Cerebellar cortex (tissue), 1 donor: ENCODE data around the gene SPCS1.
"Not testable (repeated sequence)": the region's sequence is repeated elsewhere in the genome, so short reads cannot be mapped to it uniquely, and the experiment has no call there.

Source experiments
- DNase-seq: peaks from one replicate; pipeline ENCODE4 v3.0.0-alpha.2; 2015; ENCODE audit warnings: low spot score

SPCS1 gene

GRCh38 chr3:52705688-52706686 lies at the start of gene SPCS1, which contains the start of gene GLT8D1:
Gene SPCS1, plus strand, starts transcription at chr3:52706106. Its CDS starts 141 bp downstream, at chr3:52706247.
Gene GLT8D1, minus strand, starts transcription at chr3:52705791. Its CDS starts 5,331 bp downstream, at chr3:52700460.
- DNase-seq = peak; percentile 87

GRCh38 chr3:52660046-52660445 lies 45.9 kb upstream of the SPCS1 start:
- no peak for DNase-seq

GRCh38 chr3:52663098-52663497 lies 42.8 kb upstream of the SPCS1 start:
- no peak for DNase-seq

- DNase-seq = no peak
Observed at GRCh38 chr3:52670621-52671521, 35.0 kb upstream of the SPCS1 start.

GRCh38 chr3:52671676-52672075 lies 34.2 kb upstream of the SPCS1 start:
- DNase-seq = no peak

- DNase-seq = not testable (repeated sequence)
Observed at GRCh38 chr3:52676201-52676600, 29.7 kb upstream of the SPCS1 start.

- no peak for DNase-seq
Observed at GRCh38 chr3:52678265-52679198, 27.4 kb upstream of the SPCS1 start.

GRCh38 chr3:52679199-52679538 lies 26.7 kb upstream of the SPCS1 start:
- DNase-seq = no peak

GRCh38 chr3:52679811-52680210 lies 26.1 kb upstream of the SPCS1 start:
- no peak for DNase-seq

GRCh38 chr3:52681596-52681995 lies 24.3 kb upstream of the SPCS1 start:
- no peak for DNase-seq

- peak; percentile 45 for DNase-seq
Observed at GRCh38 chr3:52682016-52682415, 23.9 kb upstream of the SPCS1 start.

- DNase-seq = no peak
Observed at GRCh38 chr3:52683611-52684010, 22.3 kb upstream of the SPCS1 start.

- DNase-seq = no peak
Observed at GRCh38 chr3:52684184-52684583, 21.7 kb upstream of the SPCS1 start.

- DNase-seq = peak; percentile 69
Observed at GRCh38 chr3:52685285-52685708, 20.6 kb upstream of the SPCS1 start.

GRCh38 chr3:52685709-52686691 lies 19.9 kb upstream of the SPCS1 start, which contains the start of the genes GNL3 and PBRM1:
Gene GNL3, plus strand, starts transcription at chr3:52686032. Its CDS starts 61 bp downstream, at chr3:52686093.
Gene PBRM1, minus strand, starts transcription at chr3:52685913.
- DNase-seq = peak; percentile 95

- no peak for DNase-seq
Observed at GRCh38 chr3:52688266-52688665, 17.6 kb upstream of the SPCS1 start.

- no peak for DNase-seq
Observed at GRCh38 chr3:52689151-52689550, 16.8 kb upstream of the SPCS1 start.

GRCh38 chr3:52690560-52690959 lies 15.3 kb upstream of the SPCS1 start:
- no peak for DNase-seq

GRCh38 chr3:52693071-52693470 lies 12.8 kb upstream of the SPCS1 start:
- no peak for DNase-seq
